Neutrophil (primary cell): ENCODE data around the gene CYB561D1.

Source experiments
- H3K27ac ChIP-seq: fragments of 200-600 bp; sonication (generic); 2 replicates; pipeline ENCODE4 v1.5.1; 2016; ENCODE audit warnings: mild to moderate bottlenecking, moderate library complexity
- H3K27me3 ChIP-seq: fragments of 200-600 bp; sonication (generic); 2 replicates; pipeline ENCODE4 v1.6.0; 2016; ENCODE audit warnings: mild to moderate bottlenecking
- H3K36me3 ChIP-seq: fragments of 200-600 bp; sonication (generic); 2 replicates; pipeline ENCODE4 v1.5.1; 2017
- H3K4me1 ChIP-seq, 2 experiments: fragments of 200-600 bp in 1 of 2; sonication (generic) in 1 of 2; 1 replicate in 1 of 2; 2 replicates in 1 of 2; pipeline versions ENCODE4 v1.5.1 to v1.6.1; 2013 to 2016; ENCODE audit warnings: low read depth in 1 of 2, low read length in 1 of 2, mild to moderate bottlenecking in 1 of 2, moderate library complexity in 1 of 2; ENCODE audit not compliant: control insufficient read depth in 1 of 2, insufficient read depth in 1 of 2
- H3K4me3 ChIP-seq, 2 experiments: fragments of 200-600 bp in 1 of 2; sonication (generic) in 1 of 2; 1 replicate in 1 of 2; 2 replicates in 1 of 2; pipeline ENCODE4 v1.5.1; 2013 to 2016; ENCODE audit warnings: low read depth in 1 of 2, low read length in 1 of 2, mild to moderate bottlenecking in 1 of 2, moderate library complexity in 1 of 2
- H3K9me3 ChIP-seq: fragments of 200-600 bp; sonication (generic); 2 replicates; pipeline ENCODE4 v1.5.1; 2016
- TF ChIP-seq, protein P1 (sequence below): fragments of 200-600 bp; sonication (generic); IDR thresholded peaks from 2 replicates; pipeline ENCODE4 v1.5.1; 2016; ENCODE audit warnings: antibody characterized with exemption

CYB561D1 gene

DNA sequence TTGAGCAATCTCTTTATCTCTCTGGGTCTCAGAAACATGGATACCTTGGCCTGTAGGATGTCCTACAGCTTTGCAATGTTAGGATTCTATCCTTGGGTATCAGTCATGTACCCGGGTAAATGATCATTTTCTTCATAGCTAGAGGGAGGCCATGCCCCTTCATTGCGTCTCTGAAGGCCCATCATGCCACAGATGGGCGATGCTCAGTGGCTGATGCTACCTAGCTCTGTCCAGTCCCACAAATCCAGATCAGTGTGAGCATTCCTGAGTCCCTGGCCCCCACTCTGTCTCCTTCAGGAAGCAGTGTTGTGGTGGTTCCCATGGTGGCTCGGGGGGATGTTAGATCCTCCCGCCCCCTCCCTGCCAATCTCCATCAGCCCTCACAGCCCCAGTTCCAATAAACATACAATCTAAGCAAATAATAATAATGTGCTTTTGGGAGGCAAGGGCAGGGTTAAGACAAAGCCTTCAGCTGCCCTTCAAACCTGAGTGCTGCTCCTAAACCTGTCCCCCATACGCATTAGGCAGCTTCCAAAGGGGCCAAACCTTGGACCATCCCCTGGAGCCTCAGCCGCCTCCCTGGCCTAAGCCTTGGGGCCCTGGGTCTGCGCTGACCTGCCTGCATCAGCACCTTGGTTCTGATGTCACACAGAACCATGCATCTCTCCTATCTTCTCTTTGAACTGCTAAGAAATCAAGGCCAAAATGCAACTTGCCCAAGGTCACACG lies 45.1 kb downstream of the CYB561D1 start:
- H3K27ac ChIP-seq: no peak overlapping the region
- TF ChIP-seq, protein P1, sequence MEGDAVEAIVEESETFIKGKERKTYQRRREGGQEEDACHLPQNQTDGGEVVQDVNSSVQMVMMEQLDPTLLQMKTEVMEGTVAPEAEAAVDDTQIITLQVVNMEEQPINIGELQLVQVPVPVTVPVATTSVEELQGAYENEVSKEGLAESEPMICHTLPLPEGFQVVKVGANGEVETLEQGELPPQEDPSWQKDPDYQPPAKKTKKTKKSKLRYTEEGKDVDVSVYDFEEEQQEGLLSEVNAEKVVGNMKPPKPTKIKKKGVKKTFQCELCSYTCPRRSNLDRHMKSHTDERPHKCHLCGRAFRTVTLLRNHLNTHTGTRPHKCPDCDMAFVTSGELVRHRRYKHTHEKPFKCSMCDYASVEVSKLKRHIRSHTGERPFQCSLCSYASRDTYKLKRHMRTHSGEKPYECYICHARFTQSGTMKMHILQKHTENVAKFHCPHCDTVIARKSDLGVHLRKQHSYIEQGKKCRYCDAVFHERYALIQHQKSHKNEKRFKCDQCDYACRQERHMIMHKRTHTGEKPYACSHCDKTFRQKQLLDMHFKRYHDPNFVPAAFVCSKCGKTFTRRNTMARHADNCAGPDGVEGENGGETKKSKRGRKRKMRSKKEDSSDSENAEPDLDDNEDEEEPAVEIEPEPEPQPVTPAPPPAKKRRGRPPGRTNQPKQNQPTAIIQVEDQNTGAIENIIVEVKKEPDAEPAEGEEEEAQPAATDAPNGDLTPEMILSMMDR: no peak
- H3K27me3 ChIP-seq: no peaks in the 10 kb centered on the region
- no peaks in the 10 kb centered on the region for H3K36me3 ChIP-seq
- no peak overlapping the region for H3K4me3 ChIP-seq
- H3K9me3 ChIP-seq: no peaks in the 10 kb centered on the region
- H3K4me1 ChIP-seq: no peaks in the 10 kb centered on the region

DNA sequence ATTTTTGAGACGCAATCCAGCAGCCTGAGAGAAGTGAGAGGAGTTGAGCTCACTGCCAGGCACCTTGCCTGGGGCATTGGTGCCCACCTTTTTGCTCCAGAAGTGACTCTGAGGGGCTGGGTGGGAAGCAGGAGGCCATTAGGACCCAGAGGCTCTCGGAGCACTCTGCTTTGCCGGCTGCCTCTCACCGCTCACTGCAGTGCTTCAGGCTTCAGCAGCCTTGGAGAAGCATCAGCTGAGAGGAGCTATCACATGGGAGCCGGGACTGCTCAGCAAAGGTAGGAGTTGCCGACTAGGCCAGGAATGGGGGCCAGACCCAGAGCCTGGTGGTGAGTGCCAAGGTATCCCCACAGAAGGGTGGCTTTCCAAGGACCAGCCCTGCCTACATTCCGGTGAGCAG lies 45.8 kb downstream of the CYB561D1 start, which contains the start of gene GPR61:
Gene GPR61 (plus strand): TSS at position 197 of the 400 bp plus-strand sequence. CDS start 3,151 bp downstream, outside the sequence.
- no peaks in the 10 kb centered on the region for H3K4me1 ChIP-seq
- TF ChIP-seq, protein P1: no peak
- no peaks in the 10 kb centered on the region for H3K27me3 ChIP-seq
- H3K27ac ChIP-seq: no peak within 1 kb of the TSS
- H3K4me3 ChIP-seq: no peak within 1 kb of the TSS
- no peaks in the 10 kb centered on the region for H3K36me3 ChIP-seq
- H3K9me3 ChIP-seq: no peaks in the 10 kb centered on the region

DNA sequence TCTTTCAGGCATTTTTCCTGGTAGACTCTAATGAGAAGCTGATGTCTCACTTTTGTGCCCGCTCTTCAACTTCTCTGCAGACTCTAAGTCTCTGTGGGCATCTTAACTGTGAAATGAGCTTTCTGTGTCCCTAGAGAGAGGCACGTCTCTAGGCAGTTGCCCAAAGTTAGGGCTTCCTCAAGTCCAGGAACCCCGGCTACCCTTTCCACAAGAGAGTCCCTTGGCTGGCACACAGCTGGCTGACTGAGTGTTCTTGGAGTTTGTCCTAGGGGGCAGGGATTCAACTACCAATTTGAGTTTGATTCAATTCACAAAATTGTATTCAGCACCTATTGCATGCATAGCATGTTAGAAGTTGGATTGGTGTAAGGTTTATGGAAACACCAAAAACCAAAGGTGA lies 47.2 kb downstream of the CYB561D1 start:
- TF ChIP-seq, protein P1: no peak
- no peaks in the 10 kb centered on the region for H3K36me3 ChIP-seq
- peaks cover 0 to under 1% of the 10 kb centered on the region in 2 experiments for H3K4me1 ChIP-seq
- no peak overlapping the region for H3K4me3 ChIP-seq
- no peak overlapping the region for H3K27ac ChIP-seq
- no peaks in the 10 kb centered on the region for H3K27me3 ChIP-seq
- no peaks in the 10 kb centered on the region for H3K9me3 ChIP-seq

DNA sequence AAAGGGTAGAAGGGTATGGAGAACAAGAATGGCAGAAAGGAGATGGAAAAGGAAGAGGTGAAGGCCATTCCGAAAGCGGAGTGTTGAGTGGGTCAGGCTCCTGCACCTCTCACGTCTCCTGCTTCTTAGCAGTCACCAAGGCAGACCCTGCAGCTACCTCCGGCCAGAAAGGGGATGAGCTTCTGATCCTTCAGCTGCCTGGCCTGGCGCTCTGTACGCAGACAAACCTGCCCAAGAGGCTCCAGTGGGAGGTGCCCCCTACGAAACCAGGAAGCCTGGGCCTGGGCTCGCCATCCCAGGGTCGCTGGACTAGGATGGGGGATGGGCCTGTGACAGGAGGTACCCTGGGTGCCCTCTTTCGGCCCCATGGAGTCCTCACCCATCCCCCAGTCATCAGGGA lies 48.8 kb downstream of the CYB561D1 start:
- TF ChIP-seq, protein P1: no peak
- Histone ChIP-seq H3K4me3 (no peak overlapping the region), H3K36me3 (no peaks in the 10 kb centered on the region), H3K4me1 (peaks cover 13 to 16% of the 10 kb centered on the region in 2 experiments), H3K27me3 (no peaks in the 10 kb centered on the region), H3K9me3 (no peaks in the 10 kb centered on the region), H3K27ac (no peak overlapping the region)

DNA sequence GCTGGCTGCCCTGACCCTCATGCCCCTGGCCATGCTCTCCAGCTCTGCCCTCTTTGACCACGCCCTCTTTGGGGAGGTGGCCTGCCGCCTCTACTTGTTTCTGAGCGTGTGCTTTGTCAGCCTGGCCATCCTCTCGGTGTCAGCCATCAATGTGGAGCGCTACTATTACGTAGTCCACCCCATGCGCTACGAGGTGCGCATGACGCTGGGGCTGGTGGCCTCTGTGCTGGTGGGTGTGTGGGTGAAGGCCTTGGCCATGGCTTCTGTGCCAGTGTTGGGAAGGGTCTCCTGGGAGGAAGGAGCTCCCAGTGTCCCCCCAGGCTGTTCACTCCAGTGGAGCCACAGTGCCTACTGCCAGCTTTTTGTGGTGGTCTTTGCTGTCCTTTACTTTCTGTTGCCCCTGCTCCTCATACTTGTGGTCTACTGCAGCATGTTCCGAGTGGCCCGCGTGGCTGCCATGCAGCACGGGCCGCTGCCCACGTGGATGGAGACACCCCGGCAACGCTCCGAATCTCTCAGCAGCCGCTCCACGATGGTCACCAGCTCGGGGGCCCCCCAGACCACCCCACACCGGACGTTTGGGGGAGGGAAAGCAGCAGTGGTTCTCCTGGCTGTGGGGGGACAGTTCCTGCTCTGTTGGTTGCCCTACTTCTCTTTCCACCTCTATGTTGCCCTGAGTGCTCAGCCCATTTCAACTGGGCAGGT lies 49.5 kb downstream of the CYB561D1 start:
- Histone ChIP-seq H3K36me3 (no peaks in the 10 kb centered on the region), H3K27ac (no peak overlapping the region), H3K9me3 (no peaks in the 10 kb centered on the region), H3K4me1 (peaks cover 18 to 19% of the 10 kb centered on the region in 2 experiments), H3K4me3 (no peak overlapping the region), H3K27me3 (no peaks in the 10 kb centered on the region)
- TF ChIP-seq, protein P1: no peak
